ENCODE data around the gene STX8. TPM values are rescaled to one million over a fixed set of nuclear protein-coding genes. Genes with fewer than 3 reads are reported as not detected.

STX8 gene
- total and polyA plus RNA-seq, 9 of the 15 experiments (the other 6 are each of a cell fraction or from before 2014, with no cell fraction given), result 14.6 to 42.5 (median 22.1) TPM

DNA sequence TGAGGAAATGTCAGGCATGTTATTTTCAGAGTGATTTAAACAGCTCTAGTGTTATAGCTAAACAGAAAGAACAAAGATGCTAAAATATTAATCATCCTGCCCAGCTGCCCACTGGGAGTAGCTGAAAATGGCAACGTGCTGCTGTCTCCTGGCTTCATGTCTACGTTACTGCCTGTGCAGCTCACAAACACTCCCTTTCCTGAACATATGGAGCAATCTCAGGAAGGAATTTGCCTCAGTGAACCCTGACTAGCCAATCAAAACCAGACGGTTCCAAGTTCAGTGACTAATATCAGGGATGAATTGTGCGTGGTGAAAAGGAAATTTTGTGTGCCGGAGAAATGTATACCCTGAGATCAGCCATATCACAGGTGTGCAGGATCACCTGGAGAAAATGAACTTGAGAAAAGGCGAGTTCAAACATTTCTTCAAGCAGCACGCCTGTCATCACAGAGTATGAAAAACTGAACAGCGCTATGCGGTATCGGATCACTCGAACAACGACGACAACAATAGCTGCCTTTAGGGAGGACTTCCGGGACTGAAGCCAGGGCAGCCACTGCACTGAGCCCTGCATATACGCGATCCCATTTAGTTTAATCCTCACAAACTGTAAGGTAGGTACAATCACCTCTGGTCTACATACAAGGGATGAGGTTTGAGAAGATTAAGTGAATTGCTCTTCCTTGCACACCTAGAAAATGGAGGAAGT is 110.3 kb downstream of the STX8 start:
- no peaks in the 10 kb centered on the region for H3K4me1 ChIP-seq (replicated peaks in 1 of 2; ENCODE audit: control insufficient read depth in 2 of 2, insufficient read depth in 2 of 2, low read length in 2 of 2)
- H3K79me2 ChIP-seq (ENCODE audit: control insufficient read depth, insufficient read depth, low read length), result no peaks in the 10 kb centered on the region
- intact Hi-C loops (cut with micrococcal nuclease) (no loop called here), in situ Hi-C loops (cut with MboI) (no loop called here)
- no peak for FAIRE-seq
- H3K36me3 ChIP-seq (ENCODE audit: control insufficient read depth, insufficient read depth, low read length), result no peaks in the 10 kb centered on the region
- DNase-seq (ENCODE audit: extremely low read depth in 1 of 4, low spot score in 3 of 4), result no peak
- H3K4me3 ChIP-seq, result no peak overlapping the region
- no TSS peak for BruUV-seq (replicated peaks)
- ChIA-PET CTCF (ENCODE audit: low intra/inter-chr PET ratio) (no interaction called here), POLR2A (no interaction called here)
- no peak for TF ChIP-seq CHD2 (IDR thresholded peaks at IDR 0.05; ENCODE audit: low read depth, low read length)
- no peak overlapping the region for H3K4me2 ChIP-seq (ENCODE audit: insufficient read depth, low read length)
- no peaks in the 10 kb centered on the region for H4K20me1 ChIP-seq (replicated peaks; ENCODE audit: control insufficient read depth, insufficient read depth, low read length)
- no peak overlapping the region for H3K9ac ChIP-seq (ENCODE audit: insufficient read depth in 1 of 2, low read depth in 2 of 2, low read length in 2 of 2)
- H3K27me3 ChIP-seq (ENCODE audit: control insufficient read depth in 2 of 2, insufficient read depth in 2 of 2, low read length in 2 of 2), result no peaks in the 10 kb centered on the region; a peak in 1 of 5 replicates
- no peak for ATAC-seq
- H3K9me1 ChIP-seq (ENCODE audit: control insufficient read depth, insufficient read depth, low read length), result no peaks in the 10 kb centered on the region
- H3K9me3 ChIP-seq (replicated peaks; ENCODE audit: control insufficient read depth, insufficient read depth, low read depth, low read length), result no peaks in the 10 kb centered on the region
- H3K27ac ChIP-seq (ENCODE audit: extremely low read depth, low read depth, low read length), result no peak overlapping the region
- 37% methylated on average over 15 of the region's 16 CpGs for WGBS (ENCODE audit: insufficient coverage, low coverage, missing lambda C conversion rate)
- no peak overlapping the region for H2AFZ ChIP-seq (ENCODE audit: low read depth, low read length)

DNA sequence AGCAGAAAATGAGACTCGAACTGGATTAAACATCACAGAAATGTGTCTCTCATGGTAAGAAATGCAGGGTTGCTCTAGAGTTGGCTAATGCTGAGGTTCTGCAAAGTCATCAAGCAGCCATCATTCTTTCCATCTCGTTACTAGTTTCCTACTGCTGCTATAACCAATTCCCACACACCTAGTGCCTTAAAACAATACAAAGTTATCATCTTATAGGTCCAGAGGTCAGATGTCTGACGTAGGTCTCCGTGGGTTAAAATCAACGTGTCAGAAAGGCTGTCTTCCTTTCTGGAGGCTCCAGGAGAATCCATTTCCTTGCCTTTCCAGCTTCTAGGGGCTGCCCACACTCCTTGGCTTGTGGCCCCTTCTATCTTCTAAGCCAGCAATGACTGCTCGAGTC is 118.6 kb downstream of the STX8 start:
- BruUV-seq (replicated peaks), result no TSS peak
- H3K36me3 ChIP-seq (ENCODE audit: control insufficient read depth, insufficient read depth, low read length), result no peaks in the 10 kb centered on the region
- no peaks in the 10 kb centered on the region for H3K79me2 ChIP-seq (ENCODE audit: control insufficient read depth, insufficient read depth, low read length)
- no peaks in the 10 kb centered on the region for H4K20me1 ChIP-seq (replicated peaks; ENCODE audit: control insufficient read depth, insufficient read depth, low read length)
- no peak overlapping the region for H3K9ac ChIP-seq (ENCODE audit: insufficient read depth in 1 of 2, low read depth in 2 of 2, low read length in 2 of 2)
- no peak overlapping the region for H3K27ac ChIP-seq (ENCODE audit: extremely low read depth, low read depth, low read length)
- CTCF ChIA-PET (ENCODE audit: low intra/inter-chr PET ratio), result no interaction called here
- intact Hi-C loops (cut with micrococcal nuclease) (no loop called here), in situ Hi-C loops (cut with MboI) (no loop called here)
- WGBS (ENCODE audit: insufficient coverage, low coverage, missing lambda C conversion rate), result 3% methylated on average over 6 of the region's 6 CpGs
- no peaks in the 10 kb centered on the region for H3K27me3 ChIP-seq (ENCODE audit: control insufficient read depth in 2 of 2, insufficient read depth in 2 of 2, low read length in 2 of 2)
- no peaks in the 10 kb centered on the region for H3K9me3 ChIP-seq (replicated peaks; ENCODE audit: control insufficient read depth, insufficient read depth, low read depth, low read length)
- H3K4me1 ChIP-seq (replicated peaks in 1 of 2; ENCODE audit: control insufficient read depth in 2 of 2, insufficient read depth in 2 of 2, low read length in 2 of 2), result no peaks in the 10 kb centered on the region
- no peak for TF ChIP-seq NRF1 (conservative IDR thresholded peaks at IDR 0.05 in 1 of 2, IDR thresholded peaks at IDR 0.05 in 1 of 2)
- no peaks in the 10 kb centered on the region for H3K9me1 ChIP-seq (ENCODE audit: control insufficient read depth, insufficient read depth, low read length)
- no peak for FAIRE-seq
- ATAC-seq, result no peak
- H2AFZ ChIP-seq (ENCODE audit: low read depth, low read length), result no peak overlapping the region
- H3K4me2 ChIP-seq (ENCODE audit: insufficient read depth, low read length), result no peak overlapping the region
- POLR2A ChIA-PET, result no interaction called here
- no peak overlapping the region for H3K4me3 ChIP-seq
- no peak for DNase-seq (ENCODE audit: extremely low read depth in 1 of 4, low spot score in 3 of 4)
